ENCODE results near the gene SEC14L6. TPM values are rescaled to one million over a fixed set of nuclear protein-coding genes. Genes with fewer than 3 reads are reported as not detected.

SEC14L6 gene
- total RNA-seq, 1 donor from 2014 or later, result 0.54 TPM

DNA sequence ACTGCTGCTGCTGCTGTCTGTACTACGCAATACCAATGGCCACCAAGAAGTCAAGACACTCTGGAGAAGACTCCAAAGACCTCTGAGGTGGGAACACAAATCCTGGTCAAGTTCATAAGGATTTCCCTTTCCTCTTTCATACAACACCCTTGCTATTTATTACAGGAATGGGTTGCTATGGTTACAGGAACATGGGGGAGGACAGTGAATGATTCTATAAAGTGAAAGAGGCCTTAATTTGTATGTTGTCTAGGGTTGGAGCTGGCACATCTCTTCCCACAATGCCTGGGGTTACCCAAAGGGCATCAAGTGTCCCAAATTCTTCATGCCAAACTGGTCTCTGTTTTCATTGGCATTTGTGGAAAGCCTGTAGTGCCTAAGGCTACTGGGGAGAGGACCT lies 63.4 kb downstream of the SEC14L6 start:
- TF ChIP-seq, protein P1, sequence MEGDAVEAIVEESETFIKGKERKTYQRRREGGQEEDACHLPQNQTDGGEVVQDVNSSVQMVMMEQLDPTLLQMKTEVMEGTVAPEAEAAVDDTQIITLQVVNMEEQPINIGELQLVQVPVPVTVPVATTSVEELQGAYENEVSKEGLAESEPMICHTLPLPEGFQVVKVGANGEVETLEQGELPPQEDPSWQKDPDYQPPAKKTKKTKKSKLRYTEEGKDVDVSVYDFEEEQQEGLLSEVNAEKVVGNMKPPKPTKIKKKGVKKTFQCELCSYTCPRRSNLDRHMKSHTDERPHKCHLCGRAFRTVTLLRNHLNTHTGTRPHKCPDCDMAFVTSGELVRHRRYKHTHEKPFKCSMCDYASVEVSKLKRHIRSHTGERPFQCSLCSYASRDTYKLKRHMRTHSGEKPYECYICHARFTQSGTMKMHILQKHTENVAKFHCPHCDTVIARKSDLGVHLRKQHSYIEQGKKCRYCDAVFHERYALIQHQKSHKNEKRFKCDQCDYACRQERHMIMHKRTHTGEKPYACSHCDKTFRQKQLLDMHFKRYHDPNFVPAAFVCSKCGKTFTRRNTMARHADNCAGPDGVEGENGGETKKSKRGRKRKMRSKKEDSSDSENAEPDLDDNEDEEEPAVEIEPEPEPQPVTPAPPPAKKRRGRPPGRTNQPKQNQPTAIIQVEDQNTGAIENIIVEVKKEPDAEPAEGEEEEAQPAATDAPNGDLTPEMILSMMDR (IDR thresholded peaks at IDR 0.05), result no peak
- Mint-ChIP-seq H3K27me3 (ENCODE audit: unreplicated experiment) (peaks cover 8% of the 10 kb centered on the region), H3K4me1 (ENCODE audit: unreplicated experiment) (no peaks in the 10 kb centered on the region), H3K9me3 (ENCODE audit: unreplicated experiment) (no peaks in the 10 kb centered on the region), H3K27ac (ENCODE audit: unreplicated experiment) (no peak overlapping the region), H3K4me3 (ENCODE audit: unreplicated experiment) (no peak overlapping the region), H3K36me3 (ENCODE audit: unreplicated experiment) (no peaks in the 10 kb centered on the region)
- no peak for DNase-seq (ENCODE audit: extremely low spot score, unreplicated experiment)

GRCh38 chr22:30481711-30482110 lies 64.8 kb downstream of the SEC14L6 start:
- no peak overlapping the region for H3K4me3 Mint-ChIP-seq (ENCODE audit: unreplicated experiment)
- no peak overlapping the region for H3K27ac Mint-ChIP-seq (ENCODE audit: unreplicated experiment)
- TF ChIP-seq, protein P1 (IDR thresholded peaks at IDR 0.05), result no peak

DNA sequence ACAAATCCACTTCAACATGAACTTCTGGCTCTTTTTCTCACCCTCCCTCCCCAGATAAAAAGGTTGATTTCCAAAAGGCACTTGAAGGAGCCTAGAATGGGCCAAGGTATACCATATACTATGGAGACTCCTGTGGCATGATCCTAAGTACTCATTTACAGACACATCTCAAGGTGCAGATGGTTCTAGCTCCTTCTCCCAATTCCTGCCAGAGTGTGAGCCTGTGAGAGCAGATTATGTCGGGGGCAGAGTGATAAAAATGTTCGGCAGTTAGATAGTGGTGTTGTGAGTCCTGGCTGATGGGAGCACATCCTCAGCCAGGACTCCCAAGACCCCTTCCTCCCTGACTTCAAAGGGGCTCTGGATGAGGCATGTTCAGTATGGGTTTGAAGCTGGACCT lies 66.6 kb downstream of the SEC14L6 start:
- H3K36me3 Mint-ChIP-seq (ENCODE audit: unreplicated experiment), result no peaks in the 10 kb centered on the region
- H3K27ac Mint-ChIP-seq (ENCODE audit: unreplicated experiment), result no peak overlapping the region
- no peak overlapping the region for H3K4me3 Mint-ChIP-seq (ENCODE audit: unreplicated experiment)
- no peaks in the 10 kb centered on the region for H3K4me1 Mint-ChIP-seq (ENCODE audit: unreplicated experiment)
- peaks cover 21% of the 10 kb centered on the region for H3K27me3 Mint-ChIP-seq (ENCODE audit: unreplicated experiment)
- DNase-seq (ENCODE audit: extremely low spot score, unreplicated experiment), result no peak
- no peaks in the 10 kb centered on the region for H3K9me3 Mint-ChIP-seq (ENCODE audit: unreplicated experiment)
- TF ChIP-seq, protein P1 (IDR thresholded peaks at IDR 0.05), result no peak

More at GRCh38 chr22:30481711-30482110, 64.8 kb downstream of the SEC14L6 start:
- no peaks in the 10 kb centered on the region for H3K36me3 Mint-ChIP-seq (ENCODE audit: unreplicated experiment)
- peaks cover 15% of the 10 kb centered on the region for H3K27me3 Mint-ChIP-seq (ENCODE audit: unreplicated experiment)
- H3K4me1 Mint-ChIP-seq (ENCODE audit: unreplicated experiment), result no peaks in the 10 kb centered on the region
- no peak for DNase-seq (ENCODE audit: extremely low spot score, unreplicated experiment)
- no peaks in the 10 kb centered on the region for H3K9me3 Mint-ChIP-seq (ENCODE audit: unreplicated experiment)

DNA sequence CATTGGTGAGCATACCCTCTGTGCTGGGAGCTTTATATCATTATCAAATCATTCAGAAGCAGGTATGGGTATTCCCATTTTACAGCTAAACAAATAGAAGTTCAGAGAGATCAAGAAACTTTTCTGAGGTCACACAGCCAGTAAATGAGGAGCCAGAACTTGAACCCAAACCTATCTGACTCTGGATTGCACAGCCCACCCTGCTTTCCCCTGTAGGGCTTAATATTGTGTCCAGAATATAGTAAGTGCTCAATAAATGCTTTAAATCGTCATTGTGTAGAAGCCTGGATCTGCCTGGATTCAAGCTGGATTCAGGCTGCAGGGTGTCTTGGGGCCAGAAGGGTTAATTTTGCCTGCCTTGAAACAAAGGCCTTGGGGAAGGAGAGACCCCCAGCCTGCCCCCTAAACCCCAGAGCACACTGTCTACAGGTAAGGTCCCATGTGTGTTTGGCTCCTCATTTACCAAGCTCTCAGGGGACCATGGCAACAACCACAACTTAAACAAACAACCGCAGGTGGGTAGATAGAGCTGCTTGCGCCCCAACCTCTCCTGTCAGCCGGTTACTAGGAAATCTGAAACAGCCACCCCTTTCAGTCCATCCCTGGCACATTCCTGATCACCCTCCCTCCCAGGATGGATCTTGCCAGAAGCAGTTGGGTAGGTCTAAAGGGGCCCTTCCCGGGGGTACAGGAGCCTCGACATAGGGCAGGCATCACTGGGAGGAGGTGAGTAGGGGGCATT lies 71.7 kb downstream of the SEC14L6 start:
- no peak for DNase-seq (ENCODE audit: extremely low spot score, unreplicated experiment)
- TF ChIP-seq, protein P1 (IDR thresholded peaks at IDR 0.05), result no peak

GRCh38 chr22:30474121-30474520 lies 72.4 kb downstream of the SEC14L6 start:
- Mint-ChIP-seq H3K27ac (ENCODE audit: unreplicated experiment) (no peak overlapping the region), H3K4me1 (ENCODE audit: unreplicated experiment) (no peaks in the 10 kb centered on the region), H3K36me3 (ENCODE audit: unreplicated experiment) (no peaks in the 10 kb centered on the region), H3K4me3 (ENCODE audit: unreplicated experiment) (no peak overlapping the region), H3K9me3 (ENCODE audit: unreplicated experiment) (no peaks in the 10 kb centered on the region), H3K27me3 (ENCODE audit: unreplicated experiment) (peaks cover 48% of the 10 kb centered on the region)
- TF ChIP-seq, protein P1 (IDR thresholded peaks at IDR 0.05), result no peak
- DNase-seq (ENCODE audit: extremely low spot score, unreplicated experiment), result no peak

More for the DNA sequence above, 71.7 kb downstream of the SEC14L6 start:
- peaks cover 46% of the 10 kb centered on the region for H3K27me3 Mint-ChIP-seq (ENCODE audit: unreplicated experiment)
- H3K36me3 Mint-ChIP-seq (ENCODE audit: unreplicated experiment), result no peaks in the 10 kb centered on the region
- no peaks in the 10 kb centered on the region for H3K9me3 Mint-ChIP-seq (ENCODE audit: unreplicated experiment)
- no peak overlapping the region for H3K27ac Mint-ChIP-seq (ENCODE audit: unreplicated experiment)
- no peaks in the 10 kb centered on the region for H3K4me1 Mint-ChIP-seq (ENCODE audit: unreplicated experiment)
- H3K4me3 Mint-ChIP-seq (ENCODE audit: unreplicated experiment), result no peak overlapping the region
